MM.1S (cell line): ENCODE measurements around the gene SPATA9.

ENCODE experiments used
- CTCF ChIP-seq: fragments of 300-600 bp; sonication (generic); IDR thresholded peaks from 2 replicates; pipeline ENCODE4 v1.5.1; 2016; ENCODE audit warnings: antibody characterized with exemption, low read length, mixed read lengths
- EZH2phosphoT487 ChIP-seq: fragments of 300-600 bp; sonication (generic); IDR thresholded peaks from 2 replicates; pipeline ENCODE4 v1.6.1; 2018; ENCODE audit warnings: antibody characterized with exemption, low read length

GRCh38 chr5:95668728-95669127 lies 14.1 kb downstream of the SPATA9 start:
- TF ChIP-seq CTCF: no peak
- TF ChIP-seq EZH2phosphoT487: no peak
